ENCODE results near the gene EXD3.

DNA sequence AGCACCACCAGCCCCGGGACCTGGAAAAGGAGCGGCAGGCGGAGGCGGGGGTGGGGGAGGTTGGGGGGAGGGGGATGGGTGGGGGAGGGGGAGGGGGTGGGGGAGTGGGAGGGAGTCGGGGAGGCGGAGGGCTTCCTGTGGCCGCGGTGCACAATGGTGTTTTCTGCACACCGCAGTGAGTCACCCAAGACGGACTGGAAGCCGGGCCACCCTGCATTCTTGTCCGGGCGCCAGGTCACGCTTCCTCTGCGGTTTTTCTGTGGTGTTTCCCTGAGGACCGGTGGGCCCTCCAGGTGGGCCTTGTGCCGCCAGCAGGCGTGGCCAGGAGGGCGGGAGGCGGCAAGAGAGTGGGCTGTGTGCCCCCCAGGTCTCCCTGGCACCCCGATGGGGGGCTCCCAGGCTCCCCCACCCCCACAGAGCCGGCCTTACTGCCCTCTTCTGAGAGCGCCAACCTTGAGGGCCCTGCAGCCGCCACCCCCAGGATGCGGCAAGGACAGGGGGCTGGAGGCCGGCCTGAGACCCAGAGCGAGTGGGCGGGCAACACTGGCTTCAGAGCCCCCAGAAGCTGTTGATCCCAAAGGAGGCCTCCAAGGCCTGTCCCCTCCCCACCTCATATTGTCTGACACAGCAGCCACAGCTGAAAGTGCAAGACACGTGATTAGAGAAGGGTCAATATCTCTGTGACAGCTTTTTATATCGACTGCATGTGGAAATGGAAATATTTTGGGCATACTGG is 11.1 kb downstream of the EXD3 start:
- TF ChIP-seq, protein P1, sequence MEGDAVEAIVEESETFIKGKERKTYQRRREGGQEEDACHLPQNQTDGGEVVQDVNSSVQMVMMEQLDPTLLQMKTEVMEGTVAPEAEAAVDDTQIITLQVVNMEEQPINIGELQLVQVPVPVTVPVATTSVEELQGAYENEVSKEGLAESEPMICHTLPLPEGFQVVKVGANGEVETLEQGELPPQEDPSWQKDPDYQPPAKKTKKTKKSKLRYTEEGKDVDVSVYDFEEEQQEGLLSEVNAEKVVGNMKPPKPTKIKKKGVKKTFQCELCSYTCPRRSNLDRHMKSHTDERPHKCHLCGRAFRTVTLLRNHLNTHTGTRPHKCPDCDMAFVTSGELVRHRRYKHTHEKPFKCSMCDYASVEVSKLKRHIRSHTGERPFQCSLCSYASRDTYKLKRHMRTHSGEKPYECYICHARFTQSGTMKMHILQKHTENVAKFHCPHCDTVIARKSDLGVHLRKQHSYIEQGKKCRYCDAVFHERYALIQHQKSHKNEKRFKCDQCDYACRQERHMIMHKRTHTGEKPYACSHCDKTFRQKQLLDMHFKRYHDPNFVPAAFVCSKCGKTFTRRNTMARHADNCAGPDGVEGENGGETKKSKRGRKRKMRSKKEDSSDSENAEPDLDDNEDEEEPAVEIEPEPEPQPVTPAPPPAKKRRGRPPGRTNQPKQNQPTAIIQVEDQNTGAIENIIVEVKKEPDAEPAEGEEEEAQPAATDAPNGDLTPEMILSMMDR (IDR thresholded peaks at IDR 0.05): no peak
- no peak for TF ChIP-seq RFX5 (IDR thresholded peaks at IDR 0.05; ENCODE audit: low read length)
- no peak for TF ChIP-seq RAD21 (IDR thresholded peaks at IDR 0.05; ENCODE audit: low read length)
- no peak for TF ChIP-seq RCOR1 (IDR thresholded peaks at IDR 0.05; ENCODE audit: low read length)
- TF ChIP-seq, protein P2, sequence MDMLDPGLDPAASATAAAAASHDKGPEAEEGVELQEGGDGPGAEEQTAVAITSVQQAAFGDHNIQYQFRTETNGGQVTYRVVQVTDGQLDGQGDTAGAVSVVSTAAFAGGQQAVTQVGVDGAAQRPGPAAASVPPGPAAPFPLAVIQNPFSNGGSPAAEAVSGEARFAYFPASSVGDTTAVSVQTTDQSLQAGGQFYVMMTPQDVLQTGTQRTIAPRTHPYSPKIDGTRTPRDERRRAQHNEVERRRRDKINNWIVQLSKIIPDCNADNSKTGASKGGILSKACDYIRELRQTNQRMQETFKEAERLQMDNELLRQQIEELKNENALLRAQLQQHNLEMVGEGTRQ (IDR thresholded peaks at IDR 0.05; ENCODE audit: borderline replicate concordance, low read depth, low read length): no peak
- no peak for TF ChIP-seq MXI1 (IDR thresholded peaks at IDR 0.05; ENCODE audit: low read depth, low read length)
- TF ChIP-seq POLR2AphosphoS5 (IDR thresholded peaks at IDR 0.05; ENCODE audit: low read depth, low read length): no peak
- peak in 1 of 2 experiments; percentile 16; a peak in 1 of 4 replicates for TF ChIP-seq EP300 (IDR thresholded peaks at IDR 0.05; ENCODE audit: borderline replicate concordance in 1 of 2, low read depth in 1 of 2, low read length in 1 of 2)
- no peak for TF ChIP-seq SMC3 (IDR thresholded peaks at IDR 0.05; ENCODE audit: low read depth, low read length)
- peak; percentile 63; the same call in 1 of the 2 replicates for TF ChIP-seq TCF12 (IDR thresholded peaks at IDR 0.05)
- no peak for TF ChIP-seq EZH2phosphoT487 (IDR thresholded peaks at IDR 0.05; ENCODE audit: borderline replicate concordance, low read depth)
- 0 out of 2 replicates have a peak, but pooled peaks have one; percentile 32 for TF ChIP-seq ZBTB33 (IDR thresholded peaks at IDR 0.05; ENCODE audit: borderline replicate concordance, low read depth)

Measured in SK-N-SH (cell line).